ENCODE measurements around the gene DSC2. TPM values are rescaled to one million over a fixed set of nuclear protein-coding genes. Genes with fewer than 3 reads are reported as not detected.
A peak's percentile ranks its signal among the peaks of the same experiment; 100 is the strongest.

The DSC2 gene
- total RNA-seq, 1 experiment from 2014 or later = 33.4 TPM

DNA sequence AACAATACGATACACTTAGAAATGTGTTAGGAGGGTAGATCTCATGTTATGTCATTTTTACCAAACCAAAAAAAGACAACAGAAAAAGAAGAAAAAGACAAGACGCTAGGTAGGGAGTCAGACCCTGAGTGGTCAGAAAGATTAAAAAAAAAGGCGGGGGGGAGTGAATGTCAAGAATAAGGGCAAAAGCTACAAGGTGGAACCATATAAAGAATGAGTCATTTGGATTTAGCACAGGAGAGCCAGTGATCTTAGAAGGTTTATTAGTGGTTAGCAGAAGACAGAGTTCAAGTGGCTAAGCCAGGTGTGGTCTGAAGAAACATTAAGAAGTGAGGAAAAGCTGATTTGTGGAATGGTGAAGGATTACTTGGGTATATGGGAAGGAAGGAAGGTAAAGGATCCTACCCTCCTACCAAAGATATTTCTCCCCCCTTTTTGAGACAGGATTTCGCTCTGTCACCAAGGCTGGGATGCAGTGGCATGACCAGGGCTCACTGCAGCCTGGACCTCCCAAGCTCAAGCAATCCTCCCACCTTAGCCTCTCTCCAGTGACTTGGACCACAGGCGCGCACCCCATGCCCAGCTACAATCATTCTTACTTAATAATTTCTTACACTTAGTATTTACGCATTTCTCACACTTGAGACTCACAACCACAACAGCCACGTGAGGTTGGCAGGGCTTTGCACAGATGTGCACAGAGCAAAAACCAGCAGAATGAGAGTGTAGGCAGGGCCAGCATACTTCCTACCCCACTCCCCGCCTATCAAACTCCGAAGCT is 2.6 kb downstream of the DSC2 start (continued):
- TF ChIP-seq REST (IDR thresholded peaks at IDR 0.05; ENCODE audit: low read depth) (no peak), EZH2phosphoT487 (IDR thresholded peaks at IDR 0.05; ENCODE audit: borderline replicate concordance) (no peak), RAD21 (IDR thresholded peaks at IDR 0.05; ENCODE audit: low read depth) (no peak; the same call in 1 of the 2 replicates), ZNF274 (IDR thresholded peaks at IDR 0.05; ENCODE audit: low read depth, low read length) (no peak), YY1 (IDR thresholded peaks at IDR 0.05; ENCODE audit: extremely low read depth, insufficient replicate concordance, low read depth, low read length) (no peak), FOSL1 (IDR thresholded peaks at IDR 0.05; ENCODE audit: low read depth) (peak; percentile 52; the same call in 1 of the 2 replicates), SRF (IDR thresholded peaks at IDR 0.05; ENCODE audit: low read depth) (no peak), SP1 (IDR thresholded peaks at IDR 0.05; ENCODE audit: low read depth) (peak; percentile 42; the same call in 1 of the 2 replicates), JUND (IDR thresholded peaks at IDR 0.05) (peak; percentile 59; the same call in 1 of the 2 replicates)
- TF ChIP-seq, protein P1, sequence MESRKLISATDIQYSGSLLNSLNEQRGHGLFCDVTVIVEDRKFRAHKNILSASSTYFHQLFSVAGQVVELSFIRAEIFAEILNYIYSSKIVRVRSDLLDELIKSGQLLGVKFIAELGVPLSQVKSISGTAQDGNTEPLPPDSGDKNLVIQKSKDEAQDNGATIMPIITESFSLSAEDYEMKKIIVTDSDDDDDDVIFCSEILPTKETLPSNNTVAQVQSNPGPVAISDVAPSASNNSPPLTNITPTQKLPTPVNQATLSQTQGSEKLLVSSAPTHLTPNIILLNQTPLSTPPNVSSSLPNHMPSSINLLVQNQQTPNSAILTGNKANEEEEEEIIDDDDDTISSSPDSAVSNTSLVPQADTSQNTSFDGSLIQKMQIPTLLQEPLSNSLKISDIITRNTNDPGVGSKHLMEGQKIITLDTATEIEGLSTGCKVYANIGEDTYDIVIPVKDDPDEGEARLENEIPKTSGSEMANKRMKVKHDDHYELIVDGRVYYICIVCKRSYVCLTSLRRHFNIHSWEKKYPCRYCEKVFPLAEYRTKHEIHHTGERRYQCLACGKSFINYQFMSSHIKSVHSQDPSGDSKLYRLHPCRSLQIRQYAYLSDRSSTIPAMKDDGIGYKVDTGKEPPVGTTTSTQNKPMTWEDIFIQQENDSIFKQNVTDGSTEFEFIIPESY (IDR thresholded peaks at IDR 0.05; ENCODE audit: extremely low read depth, insufficient replicate concordance, low read length) = no peak
